Endothelial cell of umbilical vein (primary cell): ENCODE measurements around the gene ATP2B2. TPM values are rescaled to one million over a fixed set of nuclear protein-coding genes. Genes with fewer than 3 reads are reported as not detected.

Experiments used
- BruUV-seq: library from RNA; stranded (reverse); fragments of 400-500 nt; replicated peaks from 2 replicates; lab custom pipeline; 2021; lab: Mats Ljungman, UMichigan
- CTCF ChIA-PET: fragments of 300-600, 350-600 bp; sonication (Branson Sonifier 250); formaldehyde crosslinking; loops from one replicate; lab custom pipeline; 2021; ENCODE audit warnings: antibody characterized with exemption, inconsistent platforms; lab: Charles Lee
- POLR2A ChIA-PET: fragments of 300-600, 350-600 bp; sonication (Branson Sonifier 250); formaldehyde crosslinking; loops from one replicate; lab custom pipeline; 2021; ENCODE audit warnings: antibody characterized with exemption, inconsistent platforms; lab: Charles Lee
- DNase-seq: peaks from one replicate; pipeline ENCODE4 v3.0.0-alpha.2; 2011; ENCODE audit warnings: low read depth, low spot score
- FAIRE-seq: peaks from 2 replicates; lab custom pipeline; 2011; peaks lifted over from hg19 to GRCh38; lab: Jason Lieb, UNC
- H2AFZ ChIP-seq: 2 replicates; pipeline ENCODE4 v1.6.0; 2012; ENCODE audit warnings: low read depth, low read length, control low read depth, inconsistent platforms
- H3K27ac ChIP-seq: 2 replicates; pipeline ENCODE4 v1.5.1; 2011; ENCODE audit warnings: low read depth, mild to moderate bottlenecking, control low read depth, low read length, moderate library complexity; ENCODE audit not compliant: insufficient read depth
- H3K27me3 ChIP-seq, 2 experiments: 2 replicates each; pipeline versions ENCODE4 v1.6.0 to v1.6.1; 2011; ENCODE audit warnings: low read length in 2 of 2, mixed read lengths in 1 of 2; ENCODE audit not compliant: control insufficient read depth in 2 of 2, insufficient read depth in 2 of 2
- H3K36me3 ChIP-seq, 2 experiments: 2 replicates in 1 of 2; 3 replicates in 1 of 2; pipeline ENCODE4 v1.5.1; 2011; ENCODE audit warnings: low read length in 2 of 2, mild to moderate bottlenecking in 1 of 2, moderate library complexity in 1 of 2; ENCODE audit not compliant: control insufficient read depth in 2 of 2, insufficient read depth in 2 of 2; ENCODE audit errors: extremely low read depth in 1 of 2
- H3K4me1 ChIP-seq: 3 replicates; pipeline ENCODE4 v1.5.1; 2011; ENCODE audit warnings: mild to moderate bottlenecking, low read length; ENCODE audit not compliant: control insufficient read depth, insufficient read depth; ENCODE audit errors: extremely low read depth
- H3K4me2 ChIP-seq: 2 replicates; pipeline ENCODE4 v1.6.1; 2011; ENCODE audit warnings: low read length, control low read depth, mixed read lengths; ENCODE audit not compliant: insufficient read depth
- H3K4me3 ChIP-seq, 3 experiments: fragments of 200-600 bp in 1 of 3; sonication (generic), shearing (Covaris generic) in 1 of 3; replicated peaks in 1 of 3; 2 replicates each; pipeline ENCODE4 v1.5.1; 2011 to 2016; ENCODE audit warnings: control low read depth in 3 of 3, low read length in 3 of 3, mild to moderate bottlenecking in 2 of 3, inconsistent platforms in 1 of 3, low read depth in 1 of 3, moderate library complexity in 1 of 3; ENCODE audit not compliant: insufficient read depth in 1 of 3
- H3K79me2 ChIP-seq: 2 replicates; pipeline ENCODE4 v1.6.0; 2012; ENCODE audit warnings: low read length, inconsistent platforms; ENCODE audit not compliant: control insufficient read depth, insufficient read depth
- H3K9ac ChIP-seq: replicated peaks from 2 replicates; pipeline ENCODE3; 2011; ENCODE audit warnings: low read length, control low read depth; ENCODE audit not compliant: insufficient read depth; ENCODE audit errors: extremely low read depth
- H3K9me1 ChIP-seq: replicated peaks from 3 replicates; pipeline ENCODE4 v1.6.0; 2011; ENCODE audit warnings: mild to moderate bottlenecking, low read length; ENCODE audit not compliant: control insufficient read depth, insufficient read depth; ENCODE audit errors: extremely low read depth
- H3K9me3 ChIP-seq: replicated peaks from 2 replicates; pipeline ENCODE4 v1.5.1; 2012; ENCODE audit warnings: low read length, inconsistent platforms; ENCODE audit not compliant: control insufficient read depth, insufficient read depth
- H4K20me1 ChIP-seq: replicated peaks from 2 replicates; pipeline ENCODE3; 2011; ENCODE audit warnings: mild to moderate bottlenecking, low read length; ENCODE audit not compliant: control insufficient read depth, insufficient read depth; ENCODE audit errors: extremely low read depth
- CTCF ChIP-seq, 2 donors: IDR thresholded peaks; 1 replicate in 1 of 2; 2 replicates in 1 of 2; pipeline ENCODE4 v1.5.1; 2011; ENCODE audit warnings: low read length in 2 of 2, mild to moderate bottlenecking in 2 of 2, moderate library complexity in 2 of 2, control low read depth in 1 of 2, inconsistent platforms in 1 of 2, low read depth in 1 of 2; ENCODE audit not compliant: insufficient read depth in 1 of 2; ENCODE audit errors: extremely low read depth in 1 of 2
- EZH2 ChIP-seq: IDR thresholded peaks from 2 replicates; pipeline ENCODE4 v1.6.1; 2012; ENCODE audit warnings: borderline replicate concordance, low read depth, mild to moderate bottlenecking, moderate library complexity, low read length, inconsistent platforms; ENCODE audit not compliant: severe bottlenecking
- FOS ChIP-seq: IDR thresholded peaks from 2 replicates; pipeline ENCODE4 v1.6.1; 2011; ENCODE audit warnings: mild to moderate bottlenecking, low read length, moderate library complexity, borderline replicate concordance; ENCODE audit not compliant: insufficient read depth
- GATA2 ChIP-seq: IDR thresholded peaks from 2 replicates; pipeline ENCODE4 v1.7.0; 2011; ENCODE audit warnings: low read depth, mild to moderate bottlenecking, moderate library complexity, mixed read lengths, low read length; ENCODE audit not compliant: insufficient read length, insufficient read depth
- JUN ChIP-seq: IDR thresholded peaks from 2 replicates; pipeline ENCODE4 v1.6.1; 2011; ENCODE audit warnings: borderline replicate concordance, low read depth; ENCODE audit not compliant: insufficient read length, insufficient read depth
- MAX ChIP-seq: IDR thresholded peaks from 2 replicates; pipeline ENCODE4 v1.6.1; 2011; ENCODE audit not compliant: insufficient read depth, insufficient read length
- MYC ChIP-seq: IDR thresholded peaks from one replicate; pipeline ENCODE4 v1.6.1; 2011; ENCODE audit warnings: mild to moderate bottlenecking, low read depth, low read length
- POLR2A ChIP-seq: IDR thresholded peaks from 2 replicates; pipeline ENCODE4 v1.6.1; 2012; ENCODE audit warnings: low read depth, mild to moderate bottlenecking, control low read depth, low read length
- POLR2AphosphoS5 ChIP-seq: IDR thresholded peaks from 2 replicates; pipeline ENCODE4 v1.6.1; 2012; ENCODE audit warnings: low read depth, mild to moderate bottlenecking, control low read depth, low read length, moderate library complexity; ENCODE audit not compliant: insufficient read depth
- dilution Hi-C: fragments of 300-500 bp; cut with MboI; formaldehyde crosslinking; loops from one replicate; pipeline ENCODE4 v1.15.0; 2019; ENCODE audit warnings: low sequenced_read_pairs; ENCODE audit not compliant: extremely low pct_ligation_motif_present
- intact Hi-C: fragments of 100-400 bp; cut with micrococcal nuclease; formaldehyde crosslinking; loops from one replicate; pipeline ENCODE4 v1.10.0; 2022
- polyA plus RNA-seq, 4 experiments: library from polyadenylated mRNA; depleted of rRNA in 3 of 4; stranded (reverse) in 3 of 4; unstranded in 1 of 4; fragments of >200 nt; gene quantifications; 2 replicates each; pipeline versions ENCODE4 v1.2.1 to v1.2.3, GENCODE V29; 2011 to 2012; ENCODE audit warnings: missing spikeins in 1 of 4
- total RNA-seq: library from RNA; stranded (reverse); gene quantifications from 2 replicates; pipeline ENCODE4 v1.2.3, GENCODE V29; 2021

Gene ATP2B2
- total and polyA plus RNA-seq, 2 donors (not counting 3 experiments of a cell fraction or from before 2014, with no cell fraction given): not detected

GRCh38 chr3:10508619-10509260, 3.4 kb upstream of the ATP2B2 start:
- no peak overlapping the region for H3K27ac ChIP-seq
- dilution Hi-C loops (no loop called here), intact Hi-C loops (no loop called here)
- no peak overlapping the region for H3K4me2 ChIP-seq
- TF ChIP-seq MAX (no peak), JUN (no peak), GATA2 (no peak), CTCF (IDR thresholded peaks at IDR 0.05; ENCODE audit: extremely low read depth in 1 of 2, insufficient read depth in 1 of 2, low read depth in 1 of 2, low read length in 2 of 2) (no peak), EZH2 (no peak), POLR2AphosphoS5 (no peak), POLR2A (no peak), MYC (no peak), FOS (no peak)
- no peak for DNase-seq
- no peak for FAIRE-seq
- no peaks in the 10 kb centered on the region for H3K79me2 ChIP-seq
- H3K4me3 ChIP-seq: no peak overlapping the region
- no peaks in the 10 kb centered on the region for H3K9me3 ChIP-seq
- H3K27me3 ChIP-seq: peaks cover 10 to 12% of the 10 kb centered on the region in 2 experiments
- H3K9ac ChIP-seq: no peak overlapping the region
- H3K4me1 ChIP-seq: no peaks in the 10 kb centered on the region
- BruUV-seq: no TSS peak
- no peaks in the 10 kb centered on the region for H3K9me1 ChIP-seq
- no peak overlapping the region for H2AFZ ChIP-seq
- POLR2A ChIA-PET: no interaction called here
- H3K36me3 ChIP-seq: no peaks in the 10 kb centered on the region
- no peaks in the 10 kb centered on the region for H4K20me1 ChIP-seq
- CTCF ChIA-PET: no interaction called here
